ENCODE results near the gene TLCD3A.

TLCD3A gene

GRCh38 chr17:685006-685405, 47.4 kb upstream of the TLCD3A start:
- Histone ChIP-seq H3K9ac (ENCODE audit: low read depth, low read length) (no peak overlapping the region), H4K20me1 (ENCODE audit: insufficient read depth, low read length) (no peaks in the 10 kb centered on the region), H3K9me3 (ENCODE audit: insufficient read depth, low read length, severe bottlenecking) (no peaks in the 10 kb centered on the region), H3K27me3 (ENCODE audit: insufficient read depth, low read length, poor library complexity) (no peaks in the 10 kb centered on the region), H3K27ac (ENCODE audit: low read length) (no peak overlapping the region), H3K4me2 (ENCODE audit: insufficient read depth, low read length) (no peak overlapping the region), H3K4me1 (ENCODE audit: insufficient read depth, low read length) (no peaks in the 10 kb centered on the region), H3K4me3 (ENCODE audit: low read depth in 1 of 2, low read length in 2 of 2) (no peak overlapping the region), H2AFZ (ENCODE audit: low read depth, low read length) (no peak overlapping the region), H3K79me2 (ENCODE audit: insufficient read depth, low read length) (0 out of 2 replicates have a peak, but pooled peaks cover 5% of the 10 kb centered on the region), H3K36me3 (ENCODE audit: insufficient read depth, low read length) (peaks cover 49% of the 10 kb centered on the region)
- no peak for TF ChIP-seq EZH2 (IDR thresholded peaks at IDR 0.05; ENCODE audit: borderline replicate concordance, low read depth, low read length, severe bottlenecking)
- TF ChIP-seq, protein P1, sequence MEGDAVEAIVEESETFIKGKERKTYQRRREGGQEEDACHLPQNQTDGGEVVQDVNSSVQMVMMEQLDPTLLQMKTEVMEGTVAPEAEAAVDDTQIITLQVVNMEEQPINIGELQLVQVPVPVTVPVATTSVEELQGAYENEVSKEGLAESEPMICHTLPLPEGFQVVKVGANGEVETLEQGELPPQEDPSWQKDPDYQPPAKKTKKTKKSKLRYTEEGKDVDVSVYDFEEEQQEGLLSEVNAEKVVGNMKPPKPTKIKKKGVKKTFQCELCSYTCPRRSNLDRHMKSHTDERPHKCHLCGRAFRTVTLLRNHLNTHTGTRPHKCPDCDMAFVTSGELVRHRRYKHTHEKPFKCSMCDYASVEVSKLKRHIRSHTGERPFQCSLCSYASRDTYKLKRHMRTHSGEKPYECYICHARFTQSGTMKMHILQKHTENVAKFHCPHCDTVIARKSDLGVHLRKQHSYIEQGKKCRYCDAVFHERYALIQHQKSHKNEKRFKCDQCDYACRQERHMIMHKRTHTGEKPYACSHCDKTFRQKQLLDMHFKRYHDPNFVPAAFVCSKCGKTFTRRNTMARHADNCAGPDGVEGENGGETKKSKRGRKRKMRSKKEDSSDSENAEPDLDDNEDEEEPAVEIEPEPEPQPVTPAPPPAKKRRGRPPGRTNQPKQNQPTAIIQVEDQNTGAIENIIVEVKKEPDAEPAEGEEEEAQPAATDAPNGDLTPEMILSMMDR (IDR thresholded peaks at IDR 0.05; ENCODE audit: borderline replicate concordance, extremely low read depth, low read length, poor library complexity, severe bottlenecking) = no peak
- ATAC-seq (ENCODE audit: insufficient read depth, low read depth) = no peak
- no peak for DNase-seq

GRCh38 chr17:688100-688989, 44.1 kb upstream of the TLCD3A start:
- H3K4me2 ChIP-seq (ENCODE audit: insufficient read depth, low read length) = no peak overlapping the region
- H2AFZ ChIP-seq (ENCODE audit: low read depth, low read length) = no peak overlapping the region
- H3K27ac ChIP-seq (ENCODE audit: low read length) = no peak overlapping the region
- H3K4me3 ChIP-seq (ENCODE audit: low read depth in 1 of 2, low read length in 2 of 2) = no peak overlapping the region
- H4K20me1 ChIP-seq (ENCODE audit: insufficient read depth, low read length) = no peaks in the 10 kb centered on the region
- no peaks in the 10 kb centered on the region for H3K27me3 ChIP-seq (ENCODE audit: insufficient read depth, low read length, poor library complexity)
- H3K36me3 ChIP-seq (ENCODE audit: insufficient read depth, low read length) = peaks cover 75% of the 10 kb centered on the region
- no peak overlapping the region for H3K9ac ChIP-seq (ENCODE audit: low read depth, low read length)
- no peaks in the 10 kb centered on the region for H3K9me3 ChIP-seq (ENCODE audit: insufficient read depth, low read length, severe bottlenecking)
- ATAC-seq (ENCODE audit: insufficient read depth, low read depth) = no peak
- no peak for DNase-seq
- 0 out of 2 replicates have a peak, but pooled peaks cover 2% of the 10 kb centered on the region for H3K79me2 ChIP-seq (ENCODE audit: insufficient read depth, low read length)
- H3K4me1 ChIP-seq (ENCODE audit: insufficient read depth, low read length) = no peaks in the 10 kb centered on the region
- TF ChIP-seq, protein P1 (IDR thresholded peaks at IDR 0.05; ENCODE audit: borderline replicate concordance, extremely low read depth, low read length, poor library complexity, severe bottlenecking) = peak; percentile 44
- TF ChIP-seq EZH2 (IDR thresholded peaks at IDR 0.05; ENCODE audit: borderline replicate concordance, low read depth, low read length, severe bottlenecking) = no peak

DNA sequence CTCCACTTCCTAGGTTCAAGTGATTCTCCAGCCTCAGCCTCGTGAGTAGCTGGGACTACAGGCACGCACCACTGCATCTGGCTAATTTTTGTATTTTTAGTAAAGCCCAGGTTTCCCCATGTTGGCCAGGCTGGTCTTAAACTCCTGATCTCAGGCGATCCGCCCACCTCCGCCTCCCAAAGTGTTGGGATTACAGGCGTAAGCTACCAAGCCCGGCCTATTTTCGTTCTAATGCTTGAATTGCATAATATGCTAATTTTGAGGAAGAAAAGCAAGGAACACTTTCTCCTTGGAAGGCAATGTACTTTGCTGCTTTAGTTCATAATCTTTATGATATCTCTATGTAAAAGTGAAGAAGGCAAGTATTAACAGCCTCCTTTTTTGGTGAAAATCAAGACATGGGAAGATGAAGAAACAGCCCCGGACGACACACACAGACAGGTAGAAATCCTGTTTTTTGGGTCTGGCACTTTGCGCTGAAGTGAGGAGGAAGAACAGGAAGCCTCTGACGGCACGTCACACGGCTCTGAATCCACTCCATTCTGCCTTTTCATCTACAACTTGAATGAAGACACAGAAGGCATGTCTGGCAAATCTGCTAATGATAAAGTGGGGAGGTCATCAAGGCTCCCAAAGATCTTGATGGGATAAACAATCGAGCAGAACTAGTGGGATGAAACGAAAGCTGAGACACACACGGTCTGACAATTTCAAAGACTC, 42.7 kb upstream of the TLCD3A start:
- DNase-seq = no peak
- Histone ChIP-seq H3K36me3 (ENCODE audit: insufficient read depth, low read length) (peaks cover 84% of the 10 kb centered on the region), H3K79me2 (ENCODE audit: insufficient read depth, low read length) (no peaks in the 10 kb centered on the region)

More for the DNA sequence above, 42.7 kb upstream of the TLCD3A start:
- H3K9me3 ChIP-seq (ENCODE audit: insufficient read depth, low read length, severe bottlenecking) = no peaks in the 10 kb centered on the region
- no peaks in the 10 kb centered on the region for H3K27me3 ChIP-seq (ENCODE audit: insufficient read depth, low read length, poor library complexity)
- H3K4me1 ChIP-seq (ENCODE audit: insufficient read depth, low read length) = no peaks in the 10 kb centered on the region
- no peak for TF ChIP-seq EZH2 (IDR thresholded peaks at IDR 0.05; ENCODE audit: borderline replicate concordance, low read depth, low read length, severe bottlenecking)
- TF ChIP-seq, protein P1 (IDR thresholded peaks at IDR 0.05; ENCODE audit: borderline replicate concordance, extremely low read depth, low read length, poor library complexity, severe bottlenecking) = no peak
- ATAC-seq (ENCODE audit: insufficient read depth, low read depth) = no peak
- no peaks in the 10 kb centered on the region for H4K20me1 ChIP-seq (ENCODE audit: insufficient read depth, low read length)
- no peak overlapping the region for H3K4me2 ChIP-seq (ENCODE audit: insufficient read depth, low read length)
- H3K9ac ChIP-seq (ENCODE audit: low read depth, low read length) = no peak overlapping the region
- no peak overlapping the region for H2AFZ ChIP-seq (ENCODE audit: low read depth, low read length)
- H3K27ac ChIP-seq (ENCODE audit: low read length) = no peak overlapping the region
- no peak overlapping the region for H3K4me3 ChIP-seq (ENCODE audit: low read depth in 1 of 2, low read length in 2 of 2)

All from DND-41 (cell line).